DND-41 (cell line): ENCODE results near the gene CLMN.

Experiments
- EZH2 ChIP-seq: IDR thresholded peaks from 3 replicates; pipeline ENCODE4 v1.6.1; 2012; ENCODE audit warnings: borderline replicate concordance, low read depth, mild to moderate bottlenecking, moderate library complexity, low read length, inconsistent platforms; ENCODE audit not compliant: severe bottlenecking
- TF ChIP-seq, protein P1 (sequence below): IDR thresholded peaks from 2 replicates; pipeline ENCODE4 v1.5.1; 2012; ENCODE audit warnings: borderline replicate concordance, low read length, moderate library complexity, mild to moderate bottlenecking; ENCODE audit not compliant: poor library complexity, severe bottlenecking; ENCODE audit errors: extremely low read depth

DNA sequence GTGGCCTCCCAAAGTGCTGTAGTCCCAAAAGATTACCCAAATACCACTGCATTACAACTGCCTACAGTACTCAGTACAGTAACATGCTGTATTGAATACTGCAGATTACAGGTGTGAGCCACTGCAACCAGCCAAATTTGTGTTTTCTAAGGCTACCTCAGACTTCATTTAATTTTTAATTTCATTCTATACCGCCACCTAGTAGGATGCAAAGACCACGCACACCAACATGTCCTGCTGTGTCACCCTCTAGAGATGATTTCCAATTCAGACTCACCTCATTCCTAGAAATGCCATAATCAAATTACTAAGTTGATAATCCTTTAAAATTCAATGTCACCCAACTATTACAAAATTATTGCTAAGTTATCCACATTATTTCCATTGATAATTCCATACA lies 177.5 kb downstream of the CLMN start:
- TF ChIP-seq, protein P1, sequence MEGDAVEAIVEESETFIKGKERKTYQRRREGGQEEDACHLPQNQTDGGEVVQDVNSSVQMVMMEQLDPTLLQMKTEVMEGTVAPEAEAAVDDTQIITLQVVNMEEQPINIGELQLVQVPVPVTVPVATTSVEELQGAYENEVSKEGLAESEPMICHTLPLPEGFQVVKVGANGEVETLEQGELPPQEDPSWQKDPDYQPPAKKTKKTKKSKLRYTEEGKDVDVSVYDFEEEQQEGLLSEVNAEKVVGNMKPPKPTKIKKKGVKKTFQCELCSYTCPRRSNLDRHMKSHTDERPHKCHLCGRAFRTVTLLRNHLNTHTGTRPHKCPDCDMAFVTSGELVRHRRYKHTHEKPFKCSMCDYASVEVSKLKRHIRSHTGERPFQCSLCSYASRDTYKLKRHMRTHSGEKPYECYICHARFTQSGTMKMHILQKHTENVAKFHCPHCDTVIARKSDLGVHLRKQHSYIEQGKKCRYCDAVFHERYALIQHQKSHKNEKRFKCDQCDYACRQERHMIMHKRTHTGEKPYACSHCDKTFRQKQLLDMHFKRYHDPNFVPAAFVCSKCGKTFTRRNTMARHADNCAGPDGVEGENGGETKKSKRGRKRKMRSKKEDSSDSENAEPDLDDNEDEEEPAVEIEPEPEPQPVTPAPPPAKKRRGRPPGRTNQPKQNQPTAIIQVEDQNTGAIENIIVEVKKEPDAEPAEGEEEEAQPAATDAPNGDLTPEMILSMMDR, result no peak
- no peak for TF ChIP-seq EZH2
